GM23248 (cell line): ENCODE measurements around the gene DARS1.

Experiments used
- EZH2 ChIP-seq: fragments of 200-600 bp; sonication (generic); IDR thresholded peaks from 2 replicates; pipeline ENCODE4 v1.6.1; 2018; ENCODE audit warnings: antibody characterized with exemption, mild to moderate bottlenecking; ENCODE audit not compliant: insufficient read depth, poor library complexity, severe bottlenecking
- EZH2phosphoT487 ChIP-seq: fragments of 200-600 bp; sonication (generic); IDR thresholded peaks from 2 replicates; pipeline ENCODE4 v1.6.1; 2018; ENCODE audit warnings: antibody characterized with exemption, moderate library complexity, mild to moderate bottlenecking, low read depth; ENCODE audit not compliant: insufficient read depth

GRCh38 chr2:135876066-135876711, 109.2 kb downstream of the DARS1 start, which contains the start of gene MCM6:
- TF ChIP-seq EZH2phosphoT487 (no peak), EZH2 (no peak)
